Posterior cingulate gyrus (tissue), 11 donors: ENCODE measurements around the gene TSEN2.
"Not testable (repeated sequence)": the region's sequence is repeated elsewhere in the genome, so short reads cannot be mapped to it uniquely, and the experiment has no call there.

Experiments
- DNase-seq, 10 donors: peaks; one replicate each; pipeline versions ENCODE4 v3.0.0 to v3.0.0-alpha.2; 2020 to 2021; ENCODE audit warnings: mixed read lengths in 3 of 10
- intact Hi-C: fragments of 100-400 bp; cut with DNase I; formaldehyde crosslinking; loops from one replicate; pipeline ENCODE4 v1.15.1; 2023

TSEN2 gene

DNA sequence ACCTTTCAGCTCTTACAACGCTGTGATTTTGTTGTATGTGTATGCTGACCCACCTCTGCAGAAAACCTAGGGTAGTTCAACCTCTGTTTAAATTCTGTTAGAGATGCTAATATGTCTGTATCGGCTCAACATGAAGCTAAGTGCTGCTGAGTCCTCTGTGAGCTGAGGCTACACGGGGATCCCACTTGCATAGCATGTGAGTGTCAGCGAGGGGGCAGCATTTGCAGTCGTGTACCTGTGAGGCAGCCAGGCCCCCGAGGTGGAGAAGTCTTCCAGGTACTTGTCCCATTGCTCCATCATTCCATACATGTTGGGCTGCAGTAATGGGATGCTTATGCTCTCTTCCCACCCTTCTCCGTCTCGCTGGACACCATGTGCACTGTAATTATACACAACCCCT lies 57.3 kb downstream of the TSEN2 start:
- no peak for DNase-seq
- intact Hi-C loops, result no loop called here

DNA sequence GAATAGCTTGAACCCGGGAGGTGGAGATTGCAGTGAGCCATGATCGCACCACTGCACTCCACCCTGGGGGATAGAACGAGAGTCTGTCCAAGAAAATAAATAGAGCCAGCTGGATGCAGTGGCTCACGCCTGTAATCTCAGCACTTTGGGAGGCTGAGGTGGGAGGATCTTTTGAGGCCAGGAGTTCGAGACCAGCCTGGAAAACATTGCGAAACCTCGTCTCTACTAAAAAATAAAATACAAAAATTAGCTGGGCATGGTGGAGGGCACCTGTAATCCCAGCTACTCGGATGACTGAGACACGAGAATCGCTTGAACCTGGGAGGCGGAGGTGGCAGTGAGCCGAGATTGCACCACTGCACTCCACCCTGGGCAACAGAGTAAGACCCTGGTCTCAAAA lies 59.2 kb downstream of the TSEN2 start:
- intact Hi-C loops, DNase-seq: not testable (repeated sequence)

DNA sequence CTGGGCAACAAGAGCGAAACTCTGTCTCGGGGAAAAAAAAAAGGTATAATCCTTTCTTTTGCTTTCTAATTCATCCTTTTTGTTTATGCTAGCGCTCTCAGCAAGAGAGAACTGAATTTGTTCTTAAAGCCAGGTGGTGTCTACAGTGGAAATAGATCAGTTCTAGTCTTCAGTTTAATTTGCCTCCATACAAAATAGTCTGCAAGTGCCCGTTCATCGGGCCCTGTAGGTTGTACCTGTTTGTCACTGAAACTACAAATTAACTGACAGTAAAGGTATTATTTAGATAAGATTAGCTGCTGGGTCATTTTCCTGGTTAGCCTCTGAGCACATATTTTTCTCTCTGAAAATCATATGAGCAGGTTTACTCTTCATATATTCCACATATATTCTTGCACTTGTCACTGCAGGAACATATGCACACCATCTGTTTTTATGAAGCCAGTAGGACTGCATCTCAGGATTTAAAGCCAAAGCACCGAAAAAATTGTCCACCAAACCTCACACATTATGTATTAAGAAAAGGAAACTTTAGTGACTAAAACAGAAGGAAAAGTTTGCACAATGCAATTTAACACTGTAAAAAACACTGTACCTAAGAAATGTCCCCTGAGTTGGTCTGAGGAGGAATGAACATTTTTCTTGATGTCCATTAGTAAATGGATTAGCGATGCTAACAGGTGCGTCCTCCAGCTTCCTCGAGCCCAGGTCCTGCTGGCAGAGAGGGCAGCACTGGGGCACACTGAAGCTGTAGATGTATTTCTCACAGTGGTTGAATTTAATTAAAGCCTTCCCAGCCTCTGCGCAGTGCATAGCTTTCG lies 60.6 kb downstream of the TSEN2 start:
- DNase-seq, result no peak
- intact Hi-C loops, result no loop called here

DNA sequence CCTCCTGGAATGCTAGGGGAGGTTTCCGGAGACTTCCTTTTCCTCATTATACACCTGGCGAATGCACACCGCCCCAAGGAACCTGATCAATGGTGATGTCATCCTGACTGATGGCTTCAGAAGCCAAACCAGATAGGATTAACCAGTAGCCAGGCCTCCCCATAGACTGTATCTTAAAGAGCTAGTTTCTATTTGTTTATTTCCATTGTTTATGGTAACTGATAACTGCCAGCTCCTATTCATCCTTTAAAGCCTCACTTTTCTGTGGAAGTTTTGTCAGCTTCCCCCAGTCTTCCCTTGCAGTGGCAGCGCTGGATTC lies 61.2 kb downstream of the TSEN2 start, which contains the start of gene MKRN2OS:
MKRN2OS (minus strand) TSS at position 27 of the 319 bp plus-strand sequence. CDS start 35 bp downstream, outside the sequence.
- intact Hi-C loops, result no loop called here
- DNase-seq, result no peak

DNA sequence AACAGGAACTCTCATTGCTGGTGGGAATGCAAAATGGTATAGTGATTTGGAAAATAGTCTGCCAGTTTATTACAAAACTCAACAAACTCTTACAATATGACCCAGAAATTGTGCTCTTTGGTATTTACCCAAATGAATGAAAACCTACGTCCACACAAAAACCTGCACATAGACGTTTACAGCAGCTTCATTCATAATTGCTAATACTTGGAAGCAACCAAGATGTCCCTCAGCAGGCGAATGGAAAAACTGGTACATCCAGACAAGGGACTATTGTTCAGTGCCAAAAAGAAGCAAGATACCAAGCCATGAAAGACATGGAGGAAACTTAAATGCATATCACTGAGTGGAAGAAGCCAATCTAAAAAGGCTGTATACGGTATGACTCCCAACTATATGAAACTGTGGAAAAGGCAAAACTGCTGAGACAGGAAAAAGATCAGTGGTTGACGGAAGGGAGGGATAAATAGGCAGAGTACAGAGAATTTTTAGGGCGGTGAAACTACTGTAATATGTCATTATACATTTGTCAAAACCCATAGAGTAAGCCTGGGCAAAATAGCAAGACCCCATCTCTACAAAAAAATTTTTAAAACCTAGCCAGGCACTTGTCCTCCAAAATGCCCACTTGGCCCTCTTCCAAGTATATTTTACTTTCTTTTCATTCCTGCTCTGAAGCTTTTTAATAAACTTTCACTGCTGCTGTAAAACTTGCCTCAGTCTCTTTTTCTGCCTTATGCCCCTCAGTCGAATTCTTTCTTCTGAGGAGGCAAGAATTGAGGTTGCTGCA lies 65.9 kb downstream of the TSEN2 start:
- no peak for DNase-seq
- intact Hi-C loops, result loop anchor here (10.0 kb wide), 1 partner anchor 175 kb away; no protein-coding TSS in a partner anchor

DNA sequence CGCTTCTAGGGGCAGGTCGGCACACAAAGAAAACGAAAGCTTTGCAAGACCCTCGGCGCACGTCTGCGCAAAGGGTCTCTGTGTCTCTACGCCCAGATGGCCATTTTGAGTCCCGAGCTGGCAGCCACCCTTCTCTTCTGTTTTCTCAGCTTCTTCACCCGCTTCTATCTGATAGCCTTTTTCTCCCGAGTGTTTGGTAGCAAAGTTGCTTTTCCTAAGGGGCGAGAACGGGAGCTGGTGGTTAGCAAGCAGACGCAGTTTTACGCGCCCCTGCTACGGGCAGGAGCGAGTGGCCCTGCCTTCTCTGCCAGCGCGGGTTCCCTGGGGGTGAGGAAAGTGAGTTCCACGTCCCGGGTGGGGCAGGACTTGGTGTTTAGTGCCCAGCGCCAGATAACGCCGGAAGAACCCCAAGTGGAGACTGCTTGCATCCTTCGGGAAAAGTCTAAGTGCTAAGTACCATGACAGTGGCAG lies 69.7 kb downstream of the TSEN2 start:
- peak in 4 of 10 donors; percentile 13 to 81 (median 16) for DNase-seq
- intact Hi-C loops, result loop anchor here (10.0 kb wide), 1 partner anchor 171 kb away; no protein-coding TSS in a partner anchor

DNA sequence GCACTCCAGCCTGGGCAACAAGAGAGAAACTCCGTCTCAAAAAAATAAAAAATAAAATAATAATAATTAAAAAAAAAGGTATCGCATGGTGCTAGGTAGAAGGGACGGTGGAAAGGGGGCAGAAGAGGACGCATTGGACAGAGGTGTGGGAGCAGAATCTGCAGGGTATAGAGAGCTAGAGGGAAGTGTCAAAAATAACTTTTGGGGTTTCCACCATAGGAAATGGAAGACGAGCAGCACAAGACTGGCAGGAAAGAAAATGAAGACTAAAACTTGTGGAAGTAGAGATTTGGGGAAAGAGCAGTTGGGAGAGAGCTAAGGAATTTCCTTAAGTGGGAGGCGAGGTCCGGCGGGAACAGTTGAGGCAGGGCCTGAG lies 72.0 kb downstream of the TSEN2 start:
- intact Hi-C loops, result loop anchor here (2.0 to 10.0 kb wide), 2 partner anchors 72 to 168 kb away; partner anchors contain the start of gene TSEN2
- DNase-seq, result no peak

DNA sequence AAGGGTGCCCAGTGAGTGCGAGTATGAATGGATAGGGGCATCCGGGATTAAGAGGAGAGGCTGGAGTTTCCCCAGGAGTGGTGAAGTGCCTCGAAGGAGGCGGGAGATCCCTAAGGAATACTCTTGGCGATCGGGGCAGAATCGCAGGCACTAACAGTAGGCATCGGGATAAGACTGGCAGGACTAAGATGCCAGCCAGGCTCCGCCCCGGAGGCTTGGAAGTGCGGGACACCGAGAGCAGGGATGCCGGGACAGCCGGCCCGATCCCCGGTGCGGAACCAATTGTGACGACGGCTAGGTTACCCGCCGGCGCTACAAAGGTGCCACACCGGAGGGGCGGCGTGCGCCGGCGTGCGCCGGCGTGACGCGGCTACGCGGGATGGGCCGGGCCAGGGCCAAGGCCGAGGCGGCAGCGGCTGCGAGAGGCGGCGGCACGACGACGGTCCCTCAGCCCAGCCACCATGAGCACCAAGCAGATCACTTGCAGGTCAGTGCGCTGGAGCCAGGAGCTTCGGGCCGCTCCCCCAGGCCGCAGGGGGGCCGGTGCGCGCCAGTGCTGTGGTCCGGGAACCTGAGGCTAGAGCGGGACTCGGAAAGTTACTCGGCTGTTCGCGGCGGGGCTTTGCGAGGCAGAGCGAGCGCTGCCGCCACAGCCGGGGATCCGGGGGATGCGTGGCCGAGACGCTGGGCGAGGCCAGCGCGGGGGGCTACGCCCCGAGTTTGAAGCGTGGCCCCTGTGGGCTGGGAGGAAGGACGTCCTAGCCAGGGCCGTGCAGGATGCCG lies 72.6 kb downstream of the TSEN2 start, which contains the start of gene MKRN2:
MKRN2 (plus strand) TSS at position 398 of the 783 bp plus-strand sequence; CDS start at position 462, 64 bp downstream.
- peak; percentile 75 to 97 (median 86) for DNase-seq
- intact Hi-C loops, result loop anchor here (1.0 to 10.0 kb wide), 3 partner anchors 72 to 168 kb away; partner anchors contain the start of gene TSEN2

DNA sequence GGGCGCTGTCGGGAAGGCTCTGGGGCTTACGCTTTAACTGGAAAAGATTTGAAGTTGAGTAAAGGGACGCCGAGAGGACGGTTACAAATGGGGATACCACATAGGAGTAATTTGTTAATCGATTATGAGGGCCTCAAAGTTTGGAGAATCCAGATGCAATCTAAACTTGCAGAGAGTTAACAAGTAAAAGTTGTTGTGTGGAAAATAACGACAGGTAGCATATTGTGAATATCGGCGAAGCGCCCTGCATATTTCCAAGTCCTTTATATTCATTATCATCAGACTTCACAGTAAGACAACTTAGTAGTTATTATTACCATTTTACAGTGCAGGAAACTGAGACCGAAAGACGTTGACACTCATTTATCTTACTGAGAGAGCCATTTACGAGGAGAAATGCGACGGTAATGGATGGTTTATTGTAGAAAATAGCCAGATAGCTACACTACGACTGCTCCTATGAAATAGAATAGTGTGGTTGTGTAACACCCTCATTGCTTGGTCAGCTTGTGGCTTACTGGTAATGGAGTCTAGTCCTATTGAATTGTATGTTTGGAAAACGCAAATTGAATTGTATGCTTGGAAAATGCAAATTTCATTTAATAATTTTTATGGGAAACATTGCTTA lies 73.3 kb downstream of the TSEN2 start:
- DNase-seq, result no peak
- intact Hi-C loops, result loop anchor here (1.0 to 10.0 kb wide), 3 partner anchors 73 to 167 kb away; partner anchors contain the start of gene TSEN2

DNA sequence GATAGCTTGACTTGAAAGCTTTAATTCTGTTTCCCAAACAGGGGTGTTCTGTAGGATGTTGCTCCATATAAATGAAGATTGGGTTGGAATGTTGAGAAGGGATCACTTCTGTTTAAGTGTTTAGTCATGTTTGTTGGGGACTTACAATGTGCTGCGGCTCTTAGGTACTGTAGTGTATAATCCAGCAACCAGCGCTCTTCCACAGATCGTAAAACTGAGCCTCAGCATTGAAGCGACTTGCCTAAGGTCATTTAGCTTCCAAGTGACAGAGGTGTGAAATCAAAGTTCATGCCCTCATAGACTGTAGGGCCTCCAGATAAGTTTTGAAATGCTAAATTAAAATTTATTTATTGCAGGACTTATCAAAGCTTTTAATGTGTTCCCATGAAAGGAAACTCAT lies 74.4 kb downstream of the TSEN2 start:
- intact Hi-C loops, result loop anchor here (10.0 kb wide), 1 partner anchor 166 kb away; no protein-coding TSS in a partner anchor

DNA sequence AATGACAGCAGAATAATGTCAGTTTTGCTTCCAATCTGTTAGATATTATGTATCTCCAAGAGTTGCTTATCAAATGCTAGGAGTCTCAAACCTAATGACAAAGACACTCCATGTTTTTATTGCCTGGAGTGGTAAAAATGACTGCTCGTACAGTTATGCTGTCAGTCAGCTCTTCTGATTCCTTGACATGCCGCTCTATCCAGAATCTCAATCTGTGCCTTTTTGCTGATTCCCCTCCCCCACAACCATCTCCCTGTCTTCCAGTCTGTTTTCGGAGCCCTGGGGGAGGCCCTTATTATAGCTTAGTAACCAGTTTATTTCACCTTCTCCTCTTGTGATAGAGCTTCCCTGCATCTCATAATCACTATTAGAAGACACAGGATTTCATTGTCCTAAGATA lies 75.2 kb downstream of the TSEN2 start:
- DNase-seq, result no peak
- intact Hi-C loops, result loop anchor here (10.0 kb wide), 1 partner anchor 165 kb away; no protein-coding TSS in a partner anchor

More for the DNA sequence above, 74.4 kb downstream of the TSEN2 start:
- no peak for DNase-seq

DNA sequence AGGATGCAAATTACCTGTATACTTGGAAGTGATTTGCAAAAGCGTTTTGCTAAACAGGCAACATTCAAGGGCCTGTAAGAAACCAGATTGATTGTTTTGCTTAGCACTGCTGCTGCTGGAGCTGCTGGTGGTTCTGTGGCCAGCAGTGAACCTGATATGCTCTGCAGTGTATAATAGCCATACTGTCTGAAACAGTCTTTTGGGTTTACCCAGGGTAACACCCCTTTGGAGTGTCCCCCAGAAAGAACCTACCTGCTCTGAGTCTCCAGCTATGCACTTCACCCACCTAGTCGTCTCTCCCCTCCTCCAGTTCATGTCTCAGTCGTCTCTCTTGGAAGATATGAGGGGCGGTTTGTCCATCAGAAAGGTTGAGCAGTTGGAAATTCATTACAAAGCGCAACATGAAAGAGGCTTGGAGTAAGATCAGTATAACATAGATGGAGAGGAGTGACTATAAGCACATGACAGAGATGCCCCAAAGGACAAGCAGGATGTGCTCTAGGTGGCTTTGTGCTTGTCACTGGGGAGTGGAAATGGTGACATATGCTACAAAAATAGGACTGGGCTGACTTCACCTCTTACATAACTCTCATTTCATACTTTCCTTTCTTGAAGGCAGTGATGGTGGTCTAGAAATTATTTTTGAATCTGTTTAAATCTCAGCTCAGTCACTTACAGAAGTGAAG lies 76.4 kb downstream of the TSEN2 start:
- DNase-seq, result no peak
- intact Hi-C loops, result no loop called here

DNA sequence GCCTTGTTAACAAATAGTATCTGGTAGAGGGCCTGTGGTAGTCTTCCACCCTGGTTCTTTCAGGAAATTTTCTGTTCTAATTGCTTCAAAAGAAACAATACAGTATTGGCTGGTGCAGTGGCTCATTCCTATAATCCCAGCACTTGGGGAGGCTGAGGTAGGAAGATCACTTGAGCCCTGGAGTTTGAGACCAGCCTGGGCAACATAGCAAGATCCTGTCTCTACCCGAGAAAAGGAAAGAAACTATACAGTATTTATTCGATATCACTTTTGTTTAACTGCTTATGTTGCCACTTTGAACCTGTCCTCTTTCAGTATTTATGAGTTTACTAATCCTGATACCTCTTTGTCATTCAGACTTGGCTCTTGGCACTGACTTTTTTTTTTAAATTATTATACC lies 77.1 kb downstream of the TSEN2 start:
- DNase-seq, result no peak
- intact Hi-C loops, result no loop called here

DNA sequence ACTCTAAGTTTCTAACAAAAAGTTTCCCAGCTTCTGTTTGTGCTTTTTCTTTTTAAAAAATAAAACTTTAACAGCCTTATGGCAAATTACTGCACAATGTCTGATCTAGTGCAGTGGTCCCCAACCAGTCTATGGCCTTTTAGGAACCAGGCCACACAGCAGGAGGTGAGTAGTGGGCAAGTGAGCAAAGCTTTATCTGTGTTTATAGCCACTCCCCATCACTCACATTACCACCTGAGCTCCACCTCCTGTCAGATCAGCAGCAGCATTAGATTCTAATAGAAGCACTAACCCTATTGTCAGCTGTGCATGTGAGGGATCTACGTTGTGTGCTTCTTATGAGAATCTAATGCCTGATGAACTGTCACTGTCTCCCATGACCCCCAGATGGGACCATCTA lies 78.2 kb downstream of the TSEN2 start:
- intact Hi-C loops, result no loop called here
- DNase-seq, result no peak

DNA sequence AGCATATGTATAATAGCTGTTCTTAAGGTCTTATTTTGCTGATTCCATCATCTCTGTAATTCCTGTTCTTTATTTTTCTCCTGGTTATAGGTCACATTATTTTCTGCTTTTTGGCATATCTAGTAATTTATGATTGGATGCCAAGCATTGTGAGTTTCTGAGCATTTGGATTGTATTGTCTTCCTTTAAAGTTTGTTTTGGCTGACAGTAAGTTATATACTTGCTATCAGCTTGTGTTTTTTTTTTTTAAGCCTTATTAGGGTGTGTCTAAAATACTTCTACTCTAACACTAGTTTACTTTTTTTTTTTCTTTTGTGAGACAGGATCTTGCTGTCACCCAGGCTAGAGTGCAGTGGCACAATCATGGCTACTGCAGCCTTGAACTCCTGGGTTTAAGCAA lies 82.7 kb downstream of the TSEN2 start:
- no peak for DNase-seq
- intact Hi-C loops, result no loop called here

DNA sequence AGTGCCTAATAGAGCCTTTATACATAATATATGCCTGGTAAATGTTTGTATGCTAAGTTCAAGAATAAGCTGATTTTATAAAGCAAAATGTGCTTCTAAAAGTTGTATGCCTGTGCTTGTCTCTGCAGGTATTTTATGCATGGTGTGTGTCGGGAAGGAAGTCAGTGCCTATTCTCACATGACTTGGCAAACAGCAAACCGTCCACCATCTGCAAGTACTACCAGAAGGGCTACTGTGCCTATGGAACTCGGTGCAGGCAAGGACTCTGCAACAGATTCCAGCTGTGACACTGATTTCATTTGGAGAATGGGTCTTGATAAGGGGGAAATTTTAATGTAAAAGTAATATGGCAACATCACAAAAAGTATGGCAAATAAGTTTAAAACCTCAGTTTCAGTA lies 84.5 kb downstream of the TSEN2 start:
- no peak for DNase-seq
- intact Hi-C loops, result no loop called here

DNA sequence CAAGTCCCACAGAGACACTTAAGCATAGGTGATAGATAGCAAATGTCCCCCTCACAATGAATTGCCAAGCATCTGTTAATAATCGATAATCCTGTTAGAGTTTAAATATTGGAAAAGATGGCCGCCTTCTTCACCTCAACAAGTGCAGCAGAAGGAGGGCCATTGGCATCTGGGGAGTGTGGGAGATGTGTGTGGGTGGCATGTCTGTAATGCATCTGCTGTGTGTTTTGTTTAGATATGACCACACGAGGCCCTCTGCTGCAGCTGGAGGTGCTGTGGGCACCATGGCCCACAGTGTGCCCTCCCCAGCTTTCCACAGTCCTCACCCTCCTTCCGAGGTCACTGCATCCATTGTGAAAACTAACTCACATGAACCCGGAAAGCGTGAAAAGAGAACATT lies 85.6 kb downstream of the TSEN2 start:
- no peak for DNase-seq
- intact Hi-C loops, result no loop called here

DNA sequence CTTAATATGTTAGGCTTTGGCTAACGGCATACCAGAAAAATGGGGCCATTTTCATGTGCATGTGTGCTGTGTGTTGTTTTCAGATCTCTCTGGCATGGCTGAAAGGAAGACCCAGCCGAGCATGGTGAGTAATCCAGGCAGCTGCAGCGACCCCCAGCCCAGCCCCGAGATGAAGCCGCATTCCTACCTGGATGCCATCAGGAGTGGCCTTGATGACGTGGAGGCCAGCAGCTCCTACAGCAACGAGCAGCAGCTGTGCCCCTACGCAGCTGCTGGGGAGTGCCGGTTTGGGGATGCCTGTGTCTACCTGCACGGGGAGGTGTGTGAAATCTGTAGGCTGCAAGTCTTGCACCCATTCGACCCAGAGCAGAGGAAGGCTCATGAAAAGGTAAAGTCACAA lies 87.7 kb downstream of the TSEN2 start:
- no peak for DNase-seq
- intact Hi-C loops, result no loop called here

DNA sequence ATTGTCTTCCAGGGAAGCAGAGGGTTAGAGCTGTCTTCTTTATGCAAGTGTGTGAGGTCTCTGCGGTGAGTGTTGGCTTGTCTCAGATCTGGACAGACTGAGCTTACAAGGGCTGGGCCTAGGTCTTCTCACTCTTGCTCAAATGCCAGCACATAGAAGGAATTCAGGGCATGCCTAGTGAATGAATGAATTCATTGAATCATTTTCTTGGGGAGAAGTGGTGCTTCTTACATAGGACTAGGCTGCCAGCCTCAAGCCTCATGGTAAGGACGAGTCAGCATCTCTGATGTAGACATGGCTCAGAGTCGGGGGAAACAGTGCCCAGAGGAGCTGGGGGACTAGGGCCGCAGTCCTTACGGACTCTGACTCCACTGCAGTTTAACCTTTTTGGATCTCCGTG lies 89.9 kb downstream of the TSEN2 start:
- DNase-seq, result no peak
- intact Hi-C loops, result no loop called here
